ENCODE results near the gene GPR4. TPM values are rescaled to one million over a fixed set of nuclear protein-coding genes. Genes with fewer than 3 reads are reported as not detected.
A peak's percentile ranks its signal among the peaks of the same experiment; 100 is the strongest.

GPR4 gene
- total RNA-seq, 1 donor from 2014 or later: not detected

GRCh38 chr19:45581576-45581975, 20.4 kb downstream of the GPR4 start:
- Histone ChIP-seq H3K4me3 (ENCODE audit: low read depth, low read length) (no peak overlapping the region), H3K36me3 (ENCODE audit: control insufficient read depth, insufficient read depth, low read length) (no peaks in the 10 kb centered on the region), H3K27me3 (ENCODE audit: control insufficient read depth, insufficient read depth, low read length) (no peaks in the 10 kb centered on the region)
- DNase-seq (ENCODE audit: low read depth): no peak
- FAIRE-seq: no peak
- TF ChIP-seq, protein P1, sequence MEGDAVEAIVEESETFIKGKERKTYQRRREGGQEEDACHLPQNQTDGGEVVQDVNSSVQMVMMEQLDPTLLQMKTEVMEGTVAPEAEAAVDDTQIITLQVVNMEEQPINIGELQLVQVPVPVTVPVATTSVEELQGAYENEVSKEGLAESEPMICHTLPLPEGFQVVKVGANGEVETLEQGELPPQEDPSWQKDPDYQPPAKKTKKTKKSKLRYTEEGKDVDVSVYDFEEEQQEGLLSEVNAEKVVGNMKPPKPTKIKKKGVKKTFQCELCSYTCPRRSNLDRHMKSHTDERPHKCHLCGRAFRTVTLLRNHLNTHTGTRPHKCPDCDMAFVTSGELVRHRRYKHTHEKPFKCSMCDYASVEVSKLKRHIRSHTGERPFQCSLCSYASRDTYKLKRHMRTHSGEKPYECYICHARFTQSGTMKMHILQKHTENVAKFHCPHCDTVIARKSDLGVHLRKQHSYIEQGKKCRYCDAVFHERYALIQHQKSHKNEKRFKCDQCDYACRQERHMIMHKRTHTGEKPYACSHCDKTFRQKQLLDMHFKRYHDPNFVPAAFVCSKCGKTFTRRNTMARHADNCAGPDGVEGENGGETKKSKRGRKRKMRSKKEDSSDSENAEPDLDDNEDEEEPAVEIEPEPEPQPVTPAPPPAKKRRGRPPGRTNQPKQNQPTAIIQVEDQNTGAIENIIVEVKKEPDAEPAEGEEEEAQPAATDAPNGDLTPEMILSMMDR (IDR thresholded peaks at IDR 0.05; ENCODE audit: insufficient read depth, low read length, severe bottlenecking): no peak

- H3K27me3 ChIP-seq (ENCODE audit: control insufficient read depth, insufficient read depth, low read length): no peaks in the 10 kb centered on the region
- FAIRE-seq (no peak), DNase-seq (ENCODE audit: low read depth) (no peak)
- H3K4me3 ChIP-seq (ENCODE audit: low read depth, low read length): no peak overlapping the region
- no peaks in the 10 kb centered on the region for H3K36me3 ChIP-seq (ENCODE audit: control insufficient read depth, insufficient read depth, low read length)
- TF ChIP-seq, protein P1 (IDR thresholded peaks at IDR 0.05; ENCODE audit: insufficient read depth, low read length, severe bottlenecking): no peak
Observed at GRCh38 chr19:45578861-45579260, 23.2 kb downstream of the GPR4 start.

GRCh38 chr19:45577111-45577905, 24.7 kb downstream of the GPR4 start:
- Histone ChIP-seq H3K27me3 (ENCODE audit: control insufficient read depth, insufficient read depth, low read length) (no peaks in the 10 kb centered on the region), H3K36me3 (ENCODE audit: control insufficient read depth, insufficient read depth, low read length) (no peaks in the 10 kb centered on the region), H3K4me3 (ENCODE audit: low read depth, low read length) (no peak overlapping the region)
- FAIRE-seq (peak; percentile 58), DNase-seq (ENCODE audit: low read depth) (peak; percentile 94)
- TF ChIP-seq, protein P1 (IDR thresholded peaks at IDR 0.05; ENCODE audit: insufficient read depth, low read length, severe bottlenecking): no peak

DNA sequence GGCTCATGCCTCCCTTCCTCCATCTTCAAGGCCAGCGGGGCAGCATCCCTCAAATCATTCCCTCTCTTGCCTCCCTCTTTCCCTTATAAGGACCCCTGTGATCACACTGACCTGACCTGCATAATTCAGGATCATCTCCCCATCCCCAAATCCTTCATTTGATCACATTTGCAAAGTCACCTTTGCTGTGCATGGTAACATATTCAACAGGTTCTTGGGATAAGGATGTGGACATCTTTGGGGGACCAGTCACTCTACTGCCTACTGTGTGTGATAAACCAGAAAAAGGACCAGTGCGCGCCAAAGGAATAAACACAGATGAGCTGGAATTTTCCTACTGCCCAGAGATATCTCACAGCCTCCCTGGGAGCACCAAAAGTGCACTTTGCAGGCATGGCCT, 25.3 kb downstream of the GPR4 start:
- Histone ChIP-seq H3K36me3 (ENCODE audit: control insufficient read depth, insufficient read depth, low read length) (no peaks in the 10 kb centered on the region), H3K27me3 (ENCODE audit: control insufficient read depth, insufficient read depth, low read length) (no peaks in the 10 kb centered on the region), H3K4me3 (ENCODE audit: low read depth, low read length) (no peak overlapping the region)
- DNase-seq (ENCODE audit: low read depth) (no peak), FAIRE-seq (no peak)
- TF ChIP-seq, protein P1 (IDR thresholded peaks at IDR 0.05; ENCODE audit: insufficient read depth, low read length, severe bottlenecking): no peak

GRCh38 chr19:45575216-45575615, 26.8 kb downstream of the GPR4 start:
- DNase-seq (ENCODE audit: low read depth) (no peak), FAIRE-seq (no peak)
- H3K4me3 ChIP-seq (ENCODE audit: low read depth, low read length): no peak overlapping the region
- no peaks in the 10 kb centered on the region for H3K36me3 ChIP-seq (ENCODE audit: control insufficient read depth, insufficient read depth, low read length)
- TF ChIP-seq, protein P1 (IDR thresholded peaks at IDR 0.05; ENCODE audit: insufficient read depth, low read length, severe bottlenecking): no peak
- H3K27me3 ChIP-seq (ENCODE audit: control insufficient read depth, insufficient read depth, low read length): no peaks in the 10 kb centered on the region

DNA sequence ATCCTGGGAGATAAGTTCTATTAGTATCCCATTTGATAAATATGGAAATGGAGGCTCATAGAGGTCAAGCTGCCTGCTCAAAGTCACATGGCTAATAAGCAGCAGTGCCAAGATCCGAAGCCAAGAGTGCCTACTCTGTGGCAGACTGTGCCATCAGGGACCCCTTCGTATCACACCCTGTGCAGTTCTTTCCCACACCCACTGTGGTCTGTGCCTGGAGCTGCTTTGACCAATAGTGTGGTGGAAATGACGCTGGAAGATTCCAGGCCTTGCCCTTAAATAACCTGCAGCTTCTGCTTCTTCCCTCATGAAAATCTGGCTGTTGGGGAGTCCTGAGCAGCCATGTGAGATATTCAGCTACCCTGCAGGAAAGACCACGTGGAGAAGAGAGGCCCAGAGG, 27.5 kb downstream of the GPR4 start:
- TF ChIP-seq, protein P1 (IDR thresholded peaks at IDR 0.05; ENCODE audit: insufficient read depth, low read length, severe bottlenecking): no peak
- no peaks in the 10 kb centered on the region for H3K27me3 ChIP-seq (ENCODE audit: control insufficient read depth, insufficient read depth, low read length)
- no peak overlapping the region for H3K4me3 ChIP-seq (ENCODE audit: low read depth, low read length)
- no peak for DNase-seq (ENCODE audit: low read depth)
- no peaks in the 10 kb centered on the region for H3K36me3 ChIP-seq (ENCODE audit: control insufficient read depth, insufficient read depth, low read length)
- FAIRE-seq: no peak

Data from bronchial epithelial cell (primary cell).